ENCODE measurements around the gene ALKBH4. TPM values are rescaled to one million over a fixed set of nuclear protein-coding genes. Genes with fewer than 3 reads are reported as not detected.
"Not testable (repeated sequence)": the region's sequence is repeated elsewhere in the genome, so short reads cannot be mapped to it uniquely, and the experiment has no call there.

ALKBH4 gene
- total and polyA plus RNA-seq, 2 of the 4 experiments (the other 2 are of a cell fraction): 6.1 to 7.4 TPM

DNA sequence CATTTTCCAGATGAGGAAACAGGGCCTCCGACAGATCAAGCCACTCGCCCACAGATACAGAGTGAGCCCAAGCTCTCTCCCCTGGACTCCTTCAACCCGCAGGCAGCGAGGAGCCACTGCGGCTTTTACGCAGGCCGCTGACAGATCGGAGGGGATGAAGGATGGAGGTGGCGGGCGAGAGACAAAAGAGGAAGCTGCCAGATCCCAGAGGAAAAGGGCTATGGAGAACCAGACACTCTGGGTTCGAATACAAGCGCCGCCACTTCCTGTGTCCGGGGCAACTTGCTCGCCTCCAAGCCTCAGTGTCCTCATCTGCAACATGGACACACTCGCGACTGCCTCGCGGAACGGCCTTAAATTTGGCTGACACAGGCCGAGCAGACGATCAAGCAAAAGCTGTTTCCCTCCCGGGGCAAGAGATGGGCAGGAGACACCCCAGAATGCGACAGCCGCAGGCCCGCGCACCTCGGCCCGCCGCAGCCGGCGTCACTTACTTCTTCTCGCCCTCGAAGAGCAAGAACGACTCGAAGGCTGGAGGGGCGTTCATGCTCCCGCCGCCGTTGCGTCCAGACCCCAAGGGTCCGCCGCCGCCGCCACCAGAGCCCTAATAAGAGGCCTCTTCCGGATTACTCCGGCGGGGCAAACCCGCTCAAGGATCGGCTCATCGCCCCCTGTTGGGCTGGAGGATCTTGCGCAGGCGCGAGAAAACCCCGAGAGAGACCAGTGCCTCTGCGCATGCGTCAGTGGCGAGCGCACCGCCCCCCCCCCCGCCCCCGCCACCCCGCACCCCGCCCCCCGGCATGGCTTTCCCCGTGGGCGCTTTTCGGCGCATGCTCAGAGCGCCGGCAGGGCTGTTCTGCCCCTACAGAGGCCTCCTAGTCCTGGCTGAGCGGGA lies 13.9 kb upstream of the ALKBH4 start, which contains the start of gene POLR2J:
Gene POLR2J, minus strand, starts transcription at position 609 of the 895 bp plus-strand sequence. Its CDS starts 62 bp downstream, at position 547.
- H4K8ac ChIP-seq (ENCODE audit: low read depth in 2 of 2, low read length in 2 of 2); H2AK5ac ChIP-seq (ENCODE audit: low read depth, low read length); H3K4me1 ChIP-seq (ENCODE audit: control insufficient read depth, insufficient read depth, low read length); intact Hi-C loops (cut with micrococcal nuclease); H4K5ac ChIP-seq (ENCODE audit: low read depth, low read length); H3K9me3 ChIP-seq (ENCODE audit: control insufficient read depth, insufficient read depth, low read length); H2BK120ac ChIP-seq (ENCODE audit: low read depth, low read length); H3K4ac ChIP-seq (ENCODE audit: low read depth, low read length); H3K79me1 ChIP-seq (ENCODE audit: low read depth in 1 of 2, low read length in 2 of 2); H4K20me1 ChIP-seq (ENCODE audit: insufficient read depth, low read length); H3K14ac ChIP-seq (replicated peaks; ENCODE audit: low read depth, low read length); BruUV-seq (replicated peaks); CTCF ChIA-PET; dilution Hi-C loops (cut with HindIII; ENCODE audit: low sequenced_read_pairs, unreplicated experiment); H3K27me3 ChIP-seq (ENCODE audit: control insufficient read depth, insufficient read depth, low read length); H3K23ac ChIP-seq (ENCODE audit: low read depth, low read length); H2BK15ac ChIP-seq (ENCODE audit: low read depth, low read length); H3K18ac ChIP-seq (ENCODE audit: low read depth, low read length); H3K56ac ChIP-seq (ENCODE audit: extremely low read depth, insufficient read depth, low read length); in situ Hi-C loops (cut with MboI; ENCODE audit: low sequenced_read_pairs); H2AK9ac ChIP-seq (replicated peaks; ENCODE audit: low read depth, low read length, poor library complexity); H2BK5ac ChIP-seq (ENCODE audit: low read depth, low read length, poor library complexity, severe bottlenecking); POLR2A ChIA-PET (ENCODE audit: unreplicated experiment); H3K9me1 ChIP-seq (ENCODE audit: insufficient read depth, low read length); H2BK20ac ChIP-seq (ENCODE audit: low read depth, low read length); H2AFZ ChIP-seq (replicated peaks; ENCODE audit: low read length, poor library complexity); H3K9ac ChIP-seq (ENCODE audit: low read depth, low read length); H3K36me3 ChIP-seq (ENCODE audit: control insufficient read depth, insufficient read depth, low read length); H4K91ac ChIP-seq (ENCODE audit: insufficient read depth, low read depth, low read length): not testable (repeated sequence)
- DNase-seq (peak; percentile 76), ATAC-seq (ENCODE audit: low read depth) (peak; percentile 95)
- Histone ChIP-seq H3K4me2 (ENCODE audit: low read depth, low read length) (0 out of 2 replicates have a peak within 1 kb of the TSS, but pooled peaks have one; percentile 33), H3K4me3 (ENCODE audit: insufficient read depth, low read depth, low read length) (peak within 1 kb of the TSS; percentile 38), H3K27ac (ENCODE audit: insufficient read depth, low read length) (peak within 1 kb of the TSS; percentile 29; the same call in 1 of the 2 replicates)
- WGBS, 2 experiments (ENCODE audit: extremely low coverage in 2 of 2, insufficient read length in 1 of 2): 0% methylated on average over 13 of the region's 72 CpGs; no CpG with 5 or more reads in 1 of the 2 experiments
- TF ChIP-seq, protein P1, sequence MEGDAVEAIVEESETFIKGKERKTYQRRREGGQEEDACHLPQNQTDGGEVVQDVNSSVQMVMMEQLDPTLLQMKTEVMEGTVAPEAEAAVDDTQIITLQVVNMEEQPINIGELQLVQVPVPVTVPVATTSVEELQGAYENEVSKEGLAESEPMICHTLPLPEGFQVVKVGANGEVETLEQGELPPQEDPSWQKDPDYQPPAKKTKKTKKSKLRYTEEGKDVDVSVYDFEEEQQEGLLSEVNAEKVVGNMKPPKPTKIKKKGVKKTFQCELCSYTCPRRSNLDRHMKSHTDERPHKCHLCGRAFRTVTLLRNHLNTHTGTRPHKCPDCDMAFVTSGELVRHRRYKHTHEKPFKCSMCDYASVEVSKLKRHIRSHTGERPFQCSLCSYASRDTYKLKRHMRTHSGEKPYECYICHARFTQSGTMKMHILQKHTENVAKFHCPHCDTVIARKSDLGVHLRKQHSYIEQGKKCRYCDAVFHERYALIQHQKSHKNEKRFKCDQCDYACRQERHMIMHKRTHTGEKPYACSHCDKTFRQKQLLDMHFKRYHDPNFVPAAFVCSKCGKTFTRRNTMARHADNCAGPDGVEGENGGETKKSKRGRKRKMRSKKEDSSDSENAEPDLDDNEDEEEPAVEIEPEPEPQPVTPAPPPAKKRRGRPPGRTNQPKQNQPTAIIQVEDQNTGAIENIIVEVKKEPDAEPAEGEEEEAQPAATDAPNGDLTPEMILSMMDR (conservative IDR thresholded peaks at IDR 0.05; ENCODE audit: low read depth, low read length): peak; percentile 40
- peak; percentile 45; the same call in 1 of the 2 replicates for TF ChIP-seq POLR2A (IDR thresholded peaks at IDR 0.05; ENCODE audit: low read depth, low read length)

DNA sequence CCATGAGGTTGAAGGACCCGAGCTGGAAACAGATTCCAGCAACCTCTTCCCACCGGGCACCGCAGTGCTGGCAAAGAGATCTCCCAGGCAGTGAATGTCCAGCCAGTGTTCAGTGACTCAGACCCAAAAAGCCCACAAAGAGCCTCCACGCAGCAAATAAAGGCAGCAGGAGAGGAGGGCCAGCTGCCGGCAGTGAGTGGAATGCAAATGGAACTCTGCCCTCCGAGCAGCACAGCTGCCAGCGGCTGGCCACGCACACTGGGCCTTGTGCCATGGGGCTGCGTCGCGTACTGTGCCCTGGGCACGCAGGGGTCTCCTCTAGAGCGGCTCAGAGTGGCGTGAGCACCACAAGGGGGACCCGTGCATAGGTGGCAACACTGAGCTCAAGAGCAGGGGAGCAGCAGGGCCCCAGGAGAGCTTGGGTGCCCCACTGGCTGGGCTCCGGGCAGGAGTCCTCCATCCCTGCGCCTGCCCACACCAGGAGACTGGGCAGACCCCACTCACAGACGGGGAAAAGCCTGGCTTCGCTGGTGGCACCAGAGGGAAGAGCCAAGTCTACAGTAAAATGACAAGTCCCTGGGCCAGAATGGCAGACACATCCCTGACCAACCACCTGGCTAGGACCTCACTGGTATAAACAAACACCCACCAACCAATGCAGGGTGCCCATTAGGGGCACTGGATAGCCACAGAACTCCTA lies 10.2 kb upstream of the ALKBH4 start:
- DNase-seq (peak; percentile 44), ATAC-seq (ENCODE audit: low read depth) (peak; percentile 12)
- H3K4me1 ChIP-seq (ENCODE audit: control insufficient read depth, insufficient read depth, low read length); intact Hi-C loops (cut with micrococcal nuclease); H3K9me3 ChIP-seq (ENCODE audit: control insufficient read depth, insufficient read depth, low read length); POLR2A ChIA-PET (ENCODE audit: unreplicated experiment); H4K8ac ChIP-seq (ENCODE audit: low read depth in 2 of 2, low read length in 2 of 2); H3K23ac ChIP-seq (ENCODE audit: low read depth, low read length); H4K91ac ChIP-seq (ENCODE audit: insufficient read depth, low read depth, low read length); in situ Hi-C loops (cut with MboI; ENCODE audit: low sequenced_read_pairs); CTCF ChIA-PET; H3K56ac ChIP-seq (ENCODE audit: extremely low read depth, insufficient read depth, low read length); H2BK120ac ChIP-seq (ENCODE audit: low read depth, low read length); H3K4ac ChIP-seq (ENCODE audit: low read depth, low read length); H2AK5ac ChIP-seq (ENCODE audit: low read depth, low read length); H3K4me2 ChIP-seq (ENCODE audit: low read depth, low read length); H3K14ac ChIP-seq (replicated peaks; ENCODE audit: low read depth, low read length); H2BK5ac ChIP-seq (ENCODE audit: low read depth, low read length, poor library complexity, severe bottlenecking); H2AFZ ChIP-seq (replicated peaks; ENCODE audit: low read length, poor library complexity); H3K9me1 ChIP-seq (ENCODE audit: insufficient read depth, low read length); H3K27me3 ChIP-seq (ENCODE audit: control insufficient read depth, insufficient read depth, low read length); H3K9ac ChIP-seq (ENCODE audit: low read depth, low read length); H4K20me1 ChIP-seq (ENCODE audit: insufficient read depth, low read length); H4K5ac ChIP-seq (ENCODE audit: low read depth, low read length); H2BK15ac ChIP-seq (ENCODE audit: low read depth, low read length); H3K4me3 ChIP-seq (ENCODE audit: insufficient read depth, low read depth, low read length); H2AK9ac ChIP-seq (replicated peaks; ENCODE audit: low read depth, low read length, poor library complexity); H2BK20ac ChIP-seq (ENCODE audit: low read depth, low read length); dilution Hi-C loops (cut with HindIII; ENCODE audit: low sequenced_read_pairs, unreplicated experiment); H3K79me1 ChIP-seq (ENCODE audit: low read depth in 1 of 2, low read length in 2 of 2); H3K18ac ChIP-seq (ENCODE audit: low read depth, low read length); BruUV-seq (replicated peaks): not testable (repeated sequence)
- Histone ChIP-seq H3K36me3 (ENCODE audit: control insufficient read depth, insufficient read depth, low read length) (peaks cover 26% of the 10 kb centered on the region), H3K27ac (ENCODE audit: insufficient read depth, low read length) (peak overlapping the region; percentile 29; the same call in 1 of the 2 replicates)
- WGBS, 2 experiments (ENCODE audit: extremely low coverage in 2 of 2, insufficient read length in 1 of 2): no CpG with 5 or more reads among the region's 19 CpGs
